Stomach (tissue), 4 donors: ENCODE results near the gene C18orf63.

ENCODE experiments used
- EP300 ChIP-seq: sonication (generic); formaldehyde crosslinking; IDR thresholded peaks from one replicate; pipeline ENCODE4 v1.6.1; 2017; ENCODE audit warnings: antibody characterized with exemption
- POLR2A ChIP-seq, 4 donors: fragments of 450-650 bp; IDR thresholded peaks; one replicate each; pipeline ENCODE4 v1.6.1; 2016; ENCODE audit warnings: antibody characterized with exemption in 4 of 4, control low read depth in 2 of 4, mild to moderate bottlenecking in 1 of 4, moderate library complexity in 1 of 4
- POLR2AphosphoS5 ChIP-seq, 3 donors: sonication (generic); formaldehyde crosslinking; IDR thresholded peaks; one replicate each; pipeline ENCODE4 v1.6.1; 2016; ENCODE audit warnings: antibody characterized with exemption in 3 of 3
- TF ChIP-seq, protein P1 (sequence below), 7 experiments: fragments of 450-650 bp in 4 of 7; fragments of 200-600 bp in 3 of 7; sonication (generic) in 3 of 7; IDR thresholded peaks; one replicate each; pipeline ENCODE4 v1.5.1; 2016 to 2019; ENCODE audit warnings: antibody characterized with exemption in 7 of 7, control low read depth in 2 of 7, mild to moderate bottlenecking in 1 of 7

DNA sequence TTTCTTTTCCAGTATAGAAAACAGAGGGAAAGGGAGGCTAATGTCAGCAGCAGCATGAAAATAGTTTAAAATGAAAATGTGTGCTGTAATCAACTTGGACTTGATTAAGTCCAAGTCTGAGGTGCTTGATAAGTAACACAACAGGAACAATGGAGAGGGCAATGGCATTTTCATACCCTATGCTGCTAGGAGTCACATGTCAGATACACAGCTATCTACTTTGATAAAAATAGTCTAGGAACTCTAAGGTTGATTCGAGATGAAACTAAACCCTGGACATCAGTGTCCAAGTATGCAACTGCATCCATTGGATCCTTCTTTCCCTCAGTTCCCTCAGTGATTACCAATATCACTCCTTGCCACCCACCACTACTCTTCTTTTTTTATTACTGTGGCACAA, 4.6 kb upstream of the C18orf63 start:
- TF ChIP-seq, protein P1, sequence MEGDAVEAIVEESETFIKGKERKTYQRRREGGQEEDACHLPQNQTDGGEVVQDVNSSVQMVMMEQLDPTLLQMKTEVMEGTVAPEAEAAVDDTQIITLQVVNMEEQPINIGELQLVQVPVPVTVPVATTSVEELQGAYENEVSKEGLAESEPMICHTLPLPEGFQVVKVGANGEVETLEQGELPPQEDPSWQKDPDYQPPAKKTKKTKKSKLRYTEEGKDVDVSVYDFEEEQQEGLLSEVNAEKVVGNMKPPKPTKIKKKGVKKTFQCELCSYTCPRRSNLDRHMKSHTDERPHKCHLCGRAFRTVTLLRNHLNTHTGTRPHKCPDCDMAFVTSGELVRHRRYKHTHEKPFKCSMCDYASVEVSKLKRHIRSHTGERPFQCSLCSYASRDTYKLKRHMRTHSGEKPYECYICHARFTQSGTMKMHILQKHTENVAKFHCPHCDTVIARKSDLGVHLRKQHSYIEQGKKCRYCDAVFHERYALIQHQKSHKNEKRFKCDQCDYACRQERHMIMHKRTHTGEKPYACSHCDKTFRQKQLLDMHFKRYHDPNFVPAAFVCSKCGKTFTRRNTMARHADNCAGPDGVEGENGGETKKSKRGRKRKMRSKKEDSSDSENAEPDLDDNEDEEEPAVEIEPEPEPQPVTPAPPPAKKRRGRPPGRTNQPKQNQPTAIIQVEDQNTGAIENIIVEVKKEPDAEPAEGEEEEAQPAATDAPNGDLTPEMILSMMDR (IDR thresholded peaks at IDR 0.05), result no peak
- TF ChIP-seq POLR2AphosphoS5 (IDR thresholded peaks at IDR 0.05), result no peak
- no peak for TF ChIP-seq EP300
- no peak for TF ChIP-seq POLR2A (IDR thresholded peaks at IDR 0.05)
